Stromal cell of bone marrow (primary cell): Measurements from ENCODE around the gene TCEAL3.
"Not testable (repeated sequence)": the region's sequence is repeated elsewhere in the genome, so short reads cannot be mapped to it uniquely, and the experiment has no call there.

ENCODE experiments used
- DNase-seq: peaks from one replicate; pipeline ENCODE4 v3.0.0-alpha.2; 2012; ENCODE audit warnings: low read depth

Gene TCEAL3, protein sequence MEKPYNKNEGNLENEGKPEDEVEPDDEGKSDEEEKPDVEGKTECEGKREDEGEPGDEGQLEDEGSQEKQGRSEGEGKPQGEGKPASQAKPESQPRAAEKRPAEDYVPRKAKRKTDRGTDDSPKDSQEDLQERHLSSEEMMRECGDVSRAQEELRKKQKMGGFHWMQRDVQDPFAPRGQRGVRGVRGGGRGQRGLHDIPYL

GRCh38 chrX:103607364-103608305, at the start of gene TCEAL3:
TCEAL3 (plus strand) TSS chrX:103607963; CDS start chrX:103609065, 1,102 bp downstream.
- no peak for DNase-seq

DNA sequence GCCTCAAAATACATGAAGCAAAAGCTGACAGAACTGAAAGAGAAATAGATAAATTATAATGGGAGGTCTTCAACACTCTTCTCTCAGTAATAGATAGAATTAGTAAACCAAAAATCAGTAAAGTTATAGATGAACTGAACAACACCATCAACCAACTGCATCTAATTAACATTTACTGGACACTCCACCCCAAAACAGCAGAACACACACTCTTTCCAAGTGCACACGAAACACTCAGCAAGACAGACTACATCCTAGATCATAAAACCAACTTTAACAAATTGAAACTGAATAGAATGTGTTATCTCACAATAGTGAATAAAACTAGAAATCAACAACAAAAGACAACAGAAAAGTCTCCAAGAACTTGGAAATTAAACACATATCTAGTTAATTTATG, 47.5 kb upstream of the TCEAL3 start:
- no peak for DNase-seq

DNA sequence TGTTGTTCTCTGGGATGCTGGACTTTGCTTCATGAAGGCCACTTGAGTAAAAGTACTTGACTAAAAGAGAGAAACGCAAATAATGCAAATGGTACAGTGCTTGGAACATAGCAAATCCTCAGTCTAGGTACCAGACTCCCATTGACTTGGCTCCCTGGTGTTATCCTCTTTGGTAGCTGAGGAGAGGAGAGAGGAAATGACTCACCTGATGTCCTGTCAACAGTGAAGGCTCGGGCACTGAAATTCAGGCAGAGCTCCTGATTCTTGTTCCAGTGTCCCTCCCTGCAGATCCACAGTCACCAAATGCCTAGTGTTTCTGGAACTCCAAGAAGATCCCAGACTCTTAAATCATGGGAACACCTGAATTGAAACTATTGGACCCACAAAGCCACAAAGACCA, 45.0 kb upstream of the TCEAL3 start:
- no peak for DNase-seq

- no peak for DNase-seq
These were observed 42.6 kb upstream of the TCEAL3 start for GRCh38 chrX:103565197-103565596.

- DNase-seq, result no peak
These were observed 42.0 kb upstream of the TCEAL3 start for GRCh38 chrX:103565752-103566151.

GRCh38 chrX:103571121-103571520, 36.6 kb upstream of the TCEAL3 start:
- no peak for DNase-seq

GRCh38 chrX:103571726-103572125, 36.0 kb upstream of the TCEAL3 start:
- no peak for DNase-seq

DNA sequence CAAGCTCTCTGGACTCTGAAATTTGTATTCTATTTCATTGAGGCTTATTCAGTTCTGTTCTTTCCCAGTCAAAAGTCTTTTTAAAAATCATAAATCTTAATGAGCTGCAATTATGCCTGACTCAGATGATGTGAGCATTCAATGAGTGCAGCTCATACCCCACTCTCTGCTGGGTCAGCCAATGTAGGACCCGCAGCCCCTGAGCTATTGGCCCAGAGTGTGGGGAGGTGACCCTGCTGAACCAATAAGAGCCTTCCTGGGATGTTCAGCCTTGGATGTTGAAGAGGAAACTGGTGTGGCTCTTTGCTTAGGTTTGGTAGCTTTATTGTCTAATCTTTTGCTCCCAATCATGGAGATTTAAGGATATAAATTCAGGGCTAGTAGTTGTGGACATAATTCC, 34.6 kb upstream of the TCEAL3 start:
- DNase-seq, result no peak

GRCh38 chrX:103584596-103584995, 23.2 kb upstream of the TCEAL3 start:
- DNase-seq, result no peak

GRCh38 chrX:103585411-103586313, 22.1 kb upstream of the TCEAL3 start, which contains the start of gene TCEAL4:
TCEAL4 (plus strand) TSS chrX:103585515; CDS start chrX:103586676, 1,161 bp downstream.
- no peak for DNase-seq

DNA sequence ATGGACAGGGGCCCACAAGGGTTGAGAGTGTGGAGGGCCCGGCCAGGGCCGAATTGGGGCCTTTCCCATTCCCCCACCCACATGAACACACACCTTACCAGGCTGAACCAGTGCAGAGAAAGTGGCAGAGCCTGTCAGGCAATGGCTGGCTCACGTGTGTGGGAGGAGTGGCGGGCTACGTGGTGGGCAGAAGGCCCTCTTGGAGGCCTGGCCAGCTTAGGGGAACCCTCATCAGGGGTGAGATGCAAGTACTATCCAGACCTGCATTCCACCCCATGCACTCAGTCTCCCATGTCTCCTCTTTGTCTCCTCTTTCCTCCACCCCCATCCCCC, 21.5 kb upstream of the TCEAL3 start:
- DNase-seq, result no peak

DNA sequence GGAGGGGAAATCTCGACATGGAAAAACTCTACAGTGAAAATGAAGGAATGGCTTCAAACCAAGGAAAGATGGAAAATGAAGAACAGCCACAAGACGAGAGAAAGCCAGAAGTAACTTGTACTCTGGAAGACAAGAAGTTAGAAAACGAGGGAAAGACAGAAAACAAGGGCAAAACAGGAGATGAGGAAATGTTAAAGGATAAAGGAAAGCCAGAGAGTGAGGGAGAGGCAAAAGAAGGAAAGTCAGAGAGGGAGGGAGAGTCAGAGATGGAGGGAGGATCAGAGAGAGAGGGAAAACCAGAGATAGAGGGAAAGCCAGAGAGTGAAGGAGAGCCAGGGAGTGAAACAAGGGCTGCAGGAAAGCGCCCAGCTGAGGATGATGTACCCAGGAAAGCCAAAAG, 21.1 kb upstream of the TCEAL3 start:
- no peak for DNase-seq

- DNase-seq, result not testable (repeated sequence)
These were observed 15.5 kb upstream of the TCEAL3 start for GRCh38 chrX:103592295-103592694.

DNA sequence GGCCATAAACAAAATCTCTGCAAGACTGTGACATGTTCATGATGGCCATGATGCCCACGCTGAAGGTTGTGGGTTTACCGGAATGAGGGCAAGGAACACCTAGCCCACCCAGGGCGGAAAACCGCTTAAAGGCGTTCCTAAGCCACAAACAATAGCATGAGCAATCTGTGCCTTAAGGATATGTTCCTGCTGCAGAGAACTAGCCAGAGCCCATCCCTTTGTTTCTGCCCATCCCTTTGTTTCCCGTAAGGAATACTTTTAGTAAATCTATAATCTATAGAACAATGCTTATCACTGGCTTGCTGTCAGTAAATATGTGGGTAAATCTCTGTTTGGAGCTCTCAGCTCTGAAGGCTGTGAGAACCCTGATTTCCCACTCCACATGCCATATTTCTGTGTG, 12.6 kb upstream of the TCEAL3 start:
- DNase-seq, result not testable (repeated sequence)

- DNase-seq, result no peak
These were observed 672 bp downstream of the TCEAL3 start for GRCh38 chrX:103608306-103608963.

GRCh38 chrX:103610282-103610681, 2.5 kb downstream of the TCEAL3 start:
- no peak for DNase-seq

DNA sequence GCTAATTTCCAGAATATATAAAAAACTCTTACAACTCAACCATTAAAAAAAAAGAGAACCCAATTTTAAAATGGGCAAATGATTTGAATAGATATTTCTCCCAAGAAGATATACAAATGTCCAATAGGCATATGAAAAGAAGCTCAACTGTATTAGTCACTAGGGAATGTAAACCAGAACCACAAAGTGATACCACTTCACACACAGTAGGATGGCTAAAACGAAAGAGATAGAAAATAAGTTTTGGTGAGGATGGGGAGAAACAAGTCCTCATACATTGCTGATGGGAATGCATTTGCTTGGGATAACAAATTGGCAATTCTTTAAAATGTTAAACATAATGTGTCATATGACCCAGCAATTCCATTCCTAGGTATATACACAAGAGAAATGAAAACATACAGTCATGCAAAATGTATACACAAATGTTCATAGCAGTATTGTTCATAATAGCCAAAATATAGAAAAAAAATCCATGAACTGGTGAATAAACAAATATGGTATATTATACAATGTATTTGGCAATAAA, 5.7 kb downstream of the TCEAL3 start:
- DNase-seq, result no peak

- DNase-seq, result no peak
These were observed 7.2 kb downstream of the TCEAL3 start for GRCh38 chrX:103614999-103615398.

DNA sequence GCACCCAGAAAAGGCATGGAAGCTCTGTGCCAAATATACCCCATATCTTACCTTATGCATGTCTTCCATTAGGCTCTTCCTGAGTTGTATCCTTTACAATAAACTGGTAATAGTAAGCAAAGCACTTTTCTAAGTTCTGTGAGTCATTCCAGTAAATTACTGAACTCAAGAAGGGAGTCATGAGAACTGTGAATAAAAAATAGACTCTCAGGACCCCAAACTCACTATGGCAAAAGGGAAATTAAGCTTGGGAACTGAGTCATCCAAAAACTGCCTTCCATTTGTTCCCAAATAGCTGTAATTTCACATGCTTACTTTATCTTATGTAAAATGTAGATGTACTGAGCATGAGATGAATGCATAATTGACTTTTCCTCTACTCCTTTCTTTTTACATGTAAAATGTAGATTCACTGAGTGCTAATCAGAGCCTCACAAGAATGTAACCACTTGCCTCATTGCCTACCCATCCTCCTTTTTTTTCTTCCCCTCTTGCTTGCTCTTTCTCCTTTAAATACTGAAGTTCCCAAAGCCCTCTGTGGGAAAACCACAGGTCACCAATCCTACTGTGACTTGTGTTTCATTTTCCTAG, 8.1 kb downstream of the TCEAL3 start:
- DNase-seq, result no peak

DNA sequence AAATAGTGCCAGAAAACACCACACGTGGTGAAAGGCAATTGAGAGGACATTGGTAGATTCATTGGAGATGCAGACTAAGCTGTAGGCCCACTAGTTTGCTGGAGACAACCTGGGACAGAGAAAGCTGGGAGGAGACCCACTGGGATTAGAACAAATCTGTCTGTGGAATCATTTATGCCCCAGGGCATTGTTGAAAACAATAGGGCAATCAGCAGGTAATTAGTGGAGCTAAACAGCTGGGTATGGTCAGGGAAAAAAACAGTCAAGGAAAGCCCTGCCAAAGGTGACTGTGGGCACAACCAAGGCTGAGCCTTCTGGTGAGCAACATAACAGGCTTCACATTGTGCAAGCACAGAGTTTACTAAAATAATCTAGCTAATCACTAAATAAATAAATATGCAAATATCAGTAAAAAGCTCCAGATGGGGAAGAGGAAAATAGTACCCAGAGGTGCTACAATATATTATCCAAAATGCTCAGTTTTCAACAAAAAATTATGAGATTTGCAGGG, 9.0 kb downstream of the TCEAL3 start:
- no peak for DNase-seq

DNA sequence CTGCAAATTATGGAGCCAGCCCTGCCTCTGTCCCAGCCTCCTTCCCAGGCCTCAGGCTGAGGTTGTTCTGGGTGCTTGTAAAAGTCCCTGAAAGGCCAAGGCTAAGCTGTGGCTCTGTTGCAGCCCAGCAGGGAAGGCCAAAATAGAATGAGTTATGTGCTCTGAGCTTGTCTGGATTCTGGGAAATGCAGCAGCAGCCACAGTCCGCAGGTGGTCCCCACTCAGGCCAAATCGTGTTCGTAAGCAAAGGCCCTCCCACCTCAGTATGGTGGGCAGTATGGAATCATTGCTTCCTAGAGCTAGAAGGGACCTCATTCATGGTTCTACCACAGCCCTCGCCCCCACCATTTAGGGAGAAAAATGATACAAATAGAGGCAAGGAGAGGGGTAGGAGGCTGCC, 16.3 kb downstream of the TCEAL3 start:
- no peak for DNase-seq
